K562 (cell line): ENCODE results near the gene HPS5. TPM values are rescaled to one million over a fixed set of nuclear protein-coding genes. Genes with fewer than 3 reads are reported as not detected.

ENCODE experiments used
- ARNT ChIP-seq, 2 experiments: fragments of 450-650 bp; IDR thresholded peaks; 2 replicates each; pipeline ENCODE4 v1.6.1; 2016; ENCODE audit warnings: mild to moderate bottlenecking in 1 of 2
- CREB3L1 ChIP-seq: fragments of 450-650 bp; IDR thresholded peaks from 2 replicates; pipeline ENCODE4 v1.6.1; 2014; ENCODE audit warnings: low read depth, mild to moderate bottlenecking, moderate library complexity, borderline replicate concordance
- E2F4 ChIP-seq: sonication (generic); formaldehyde crosslinking; IDR thresholded peaks from 2 replicates; pipeline ENCODE4 v1.8.0; 2022; ENCODE audit warnings: mild to moderate bottlenecking, low read depth, missing genetic modification reagents
- HEY1 ChIP-seq: fragments of 250-450 bp; sonication (Bioruptor Pico); IDR thresholded peaks from 2 replicates; pipeline ENCODE4 v1.5.0; 2020; ENCODE audit warnings: mild to moderate bottlenecking, moderate library complexity, borderline replicate concordance
- MCM7 ChIP-seq, 2 experiments: fragments of 450-650 bp; IDR thresholded peaks; 2 replicates each; pipeline ENCODE4 v1.6.1; 2016 to 2018
- MITF ChIP-seq: IDR thresholded peaks from 2 replicates; pipeline ENCODE4 v1.6.1; 2014; ENCODE audit warnings: antibody characterized with exemption
- NCOA2 ChIP-seq, 2 experiments: fragments of 450-650 bp; IDR thresholded peaks; 2 replicates each; pipeline ENCODE4 v1.6.1; 2018; ENCODE audit warnings: mild to moderate bottlenecking in 2 of 2, moderate library complexity in 1 of 2; ENCODE audit not compliant: partially characterized antibody in 2 of 2
- RREB1 ChIP-seq: fragments of 250-450 bp; sonication (Bioruptor Pico); IDR thresholded peaks from 2 replicates; pipeline ENCODE4 v1.4.0; 2020
- XRCC4 ChIP-seq: IDR thresholded peaks from one replicate; pipeline ENCODE4 v1.6.1; 2011; ENCODE audit not compliant: insufficient read depth, insufficient read length; ENCODE audit errors: extremely low read depth
- ZNF316 ChIP-seq: fragments of 450-650 bp; IDR thresholded peaks from 2 replicates; pipeline ENCODE4 v1.6.1; 2016
- ZNF408 ChIP-seq: fragments of 250-450 bp; sonication (Bioruptor Pico); IDR thresholded peaks from 2 replicates; pipeline ENCODE4 v1.4.0; 2020; ENCODE audit warnings: low read depth, mild to moderate bottlenecking, moderate library complexity
- ZNF592 ChIP-seq: fragments of 450-650 bp; IDR thresholded peaks from 2 replicates; pipeline ENCODE4 v1.6.1; 2017; ENCODE audit warnings: antibody characterized with exemption, mild to moderate bottlenecking
- polyA plus RNA-seq, 8 experiments: library from polyadenylated mRNA; depleted of rRNA in 4 of 8; stranded (reverse) in 5 of 8; unstranded in 3 of 8; fragments of >200 nt; fragmentation: Nextera tagmentation in 2 of 8; fragmentation: Illumina TruSeq in 1 of 8; extraction: Ambion mirVana in 2 of 8; extraction: Trizol in 1 of 8; gene quantifications; 2 replicates each; pipeline versions ENCODE4 v1.2.1 to v1.2.3, GENCODE V29; 2011 to 2014; ENCODE audit warnings: inconsistent platforms in 1 of 8, missing spikeins in 1 of 8
- total RNA-seq, 7 experiments: library from RNA; depleted of rRNA in 6 of 7; stranded (reverse); fragments of >200 nt in 6 of 7; fragmentation: Illumina TruSeq in 2 of 7; extraction: Trizol in 2 of 7; gene quantifications; 2 replicates each; pipeline versions ENCODE4 v1.2.1 to v1.2.3, GENCODE V29; 2011 to 2021; ENCODE audit warnings: low replicate concordance in 1 of 7

The HPS5 gene
- total and polyA plus RNA-seq, 9 of the 15 experiments (the other 6 are each of a cell fraction or from before 2014, with no cell fraction given) = 12.2 to 28.1 (median 16.8) TPM

- TF ChIP-seq ZNF592 = peak; percentile 55
- 0 out of 4 replicates have a peak, but pooled peaks of 1 of the 2 experiments have one; percentile 5 for TF ChIP-seq ARNT (IDR thresholded peaks at IDR 0.05)
- TF ChIP-seq ZNF408 (CRISPR knock-in tag) = no peak
- peak; percentile 31; the same call in 1 of the 2 replicates for TF ChIP-seq ZNF316
- no peak for TF ChIP-seq XRCC4
- TF ChIP-seq RREB1 (CRISPR knock-in tag) = 0 out of 2 replicates have a peak, but pooled peaks have one; percentile 43
- no peak for TF ChIP-seq MCM7 (IDR thresholded peaks at IDR 0.05)
- peak; percentile 86 for TF ChIP-seq CREB3L1
- peak; percentile 89 for TF ChIP-seq E2F4 (CRISPR knock-in tag)
- TF ChIP-seq NCOA2 (IDR thresholded peaks at IDR 0.05; ENCODE audit: partially characterized antibody in 2 of 2) = no peak
- TF ChIP-seq HEY1 (CRISPR knock-in tag) = 0 out of 2 replicates have a peak, but pooled peaks have one; percentile 28
- TF ChIP-seq MITF = peak; percentile 93
Observed at GRCh38 chr11:18321969-18322711, at the start of gene HPS5, which contains the start of gene GTF2H1 (continued).
